ENCODE results near the gene CRIM1. TPM values are rescaled to one million over a fixed set of nuclear protein-coding genes. Genes with fewer than 3 reads are reported as not detected.

CRIM1 gene
- total RNA-seq, 1 experiment from 2014 or later, result 133 TPM

GRCh38 chr2:36487947-36488346 is 132.4 kb downstream of the CRIM1 start:
- H3F3A ChIP-seq (ENCODE audit: insufficient read depth, low read depth), result peaks cover 10% of the 10 kb centered on the region
- H3K9me2 ChIP-seq (ENCODE audit: insufficient read depth), result no peaks in the 10 kb centered on the region
- TF ChIP-seq EZH2 (IDR thresholded peaks at IDR 0.05; ENCODE audit: low read depth), result no peak
- TF ChIP-seq, protein P1, sequence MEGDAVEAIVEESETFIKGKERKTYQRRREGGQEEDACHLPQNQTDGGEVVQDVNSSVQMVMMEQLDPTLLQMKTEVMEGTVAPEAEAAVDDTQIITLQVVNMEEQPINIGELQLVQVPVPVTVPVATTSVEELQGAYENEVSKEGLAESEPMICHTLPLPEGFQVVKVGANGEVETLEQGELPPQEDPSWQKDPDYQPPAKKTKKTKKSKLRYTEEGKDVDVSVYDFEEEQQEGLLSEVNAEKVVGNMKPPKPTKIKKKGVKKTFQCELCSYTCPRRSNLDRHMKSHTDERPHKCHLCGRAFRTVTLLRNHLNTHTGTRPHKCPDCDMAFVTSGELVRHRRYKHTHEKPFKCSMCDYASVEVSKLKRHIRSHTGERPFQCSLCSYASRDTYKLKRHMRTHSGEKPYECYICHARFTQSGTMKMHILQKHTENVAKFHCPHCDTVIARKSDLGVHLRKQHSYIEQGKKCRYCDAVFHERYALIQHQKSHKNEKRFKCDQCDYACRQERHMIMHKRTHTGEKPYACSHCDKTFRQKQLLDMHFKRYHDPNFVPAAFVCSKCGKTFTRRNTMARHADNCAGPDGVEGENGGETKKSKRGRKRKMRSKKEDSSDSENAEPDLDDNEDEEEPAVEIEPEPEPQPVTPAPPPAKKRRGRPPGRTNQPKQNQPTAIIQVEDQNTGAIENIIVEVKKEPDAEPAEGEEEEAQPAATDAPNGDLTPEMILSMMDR (conservative IDR thresholded peaks at IDR 0.05), result no peak
- H3K9me3 ChIP-seq (ENCODE audit: insufficient read depth, low read depth), result no peaks in the 10 kb centered on the region; the same call in 1 of the 2 replicates
- intact Hi-C loops (cut with micrococcal nuclease; ENCODE audit: unreplicated experiment), result loop anchor here (2.0 kb wide), 1 partner anchor 73 kb away; no protein-coding TSS in a partner anchor
- no peak for DNase-seq
- POLR2A ChIA-PET (ENCODE audit: unreplicated experiment), result no interaction called here
- no peaks in the 10 kb centered on the region for H3K27me3 ChIP-seq (ENCODE audit: insufficient read depth, low read depth)
- CTCF ChIA-PET, result no interaction called here
- peaks cover 26% of the 10 kb centered on the region for H3K79me2 ChIP-seq (ENCODE audit: low read depth)
- no peak overlapping the region for H3K4me3 ChIP-seq
- H3K36me3 ChIP-seq (ENCODE audit: low read depth), result peaks cover 33% of the 10 kb centered on the region
- no peaks in the 10 kb centered on the region for H4K20me1 ChIP-seq (ENCODE audit: insufficient read depth)
- no peak overlapping the region for H2AFZ ChIP-seq
- no peak overlapping the region for H3K4me2 ChIP-seq
- H3K27ac ChIP-seq, result no peak overlapping the region
- BruUV-seq (replicated peaks), result no TSS peak
- peaks cover 58% of the 10 kb centered on the region for H3K4me1 ChIP-seq (replicated peaks; ENCODE audit: insufficient read depth)

GRCh38 chr2:36489281-36489680 is 133.7 kb downstream of the CRIM1 start:
- H3K4me2 ChIP-seq, result no peak overlapping the region
- ChIA-PET CTCF (no interaction called here), POLR2A (ENCODE audit: unreplicated experiment) (interaction anchor here (0.5 to 0.6 kb wide), 2 partner anchors 76 to 134 kb away, joined by 6 read pairs; no protein-coding TSS in a partner anchor)
- H3F3A ChIP-seq (ENCODE audit: insufficient read depth, low read depth), result peaks cover 10% of the 10 kb centered on the region
- TF ChIP-seq, protein P1 (conservative IDR thresholded peaks at IDR 0.05), result no peak
- TF ChIP-seq EZH2 (IDR thresholded peaks at IDR 0.05; ENCODE audit: low read depth), result no peak
- H3K9me3 ChIP-seq (ENCODE audit: insufficient read depth, low read depth), result no peaks in the 10 kb centered on the region; the same call in 1 of the 2 replicates
- no peaks in the 10 kb centered on the region for H4K20me1 ChIP-seq (ENCODE audit: insufficient read depth)
- H3K4me1 ChIP-seq (replicated peaks; ENCODE audit: insufficient read depth), result peaks cover 48% of the 10 kb centered on the region
- no peak overlapping the region for H3K27ac ChIP-seq
- no peaks in the 10 kb centered on the region for H3K9me2 ChIP-seq (ENCODE audit: insufficient read depth)
- BruUV-seq (replicated peaks), result no TSS peak
- H3K4me3 ChIP-seq, result no peak overlapping the region
- H3K36me3 ChIP-seq (ENCODE audit: low read depth), result peaks cover 22% of the 10 kb centered on the region; the same call in 1 of the 2 replicates
- intact Hi-C loops (cut with micrococcal nuclease; ENCODE audit: unreplicated experiment), result no loop called here
- peaks cover 26% of the 10 kb centered on the region for H3K79me2 ChIP-seq (ENCODE audit: low read depth)
- DNase-seq, result peak in 1 of 2 experiments; percentile 16
- H3K27me3 ChIP-seq (ENCODE audit: insufficient read depth, low read depth), result no peaks in the 10 kb centered on the region
- no peak overlapping the region for H2AFZ ChIP-seq

- Histone ChIP-seq H4K20me1 (ENCODE audit: insufficient read depth) (no peaks in the 10 kb centered on the region), H3K9me3 (ENCODE audit: insufficient read depth, low read depth) (no peaks in the 10 kb centered on the region; the same call in 1 of the 2 replicates), H3K4me2 (no peak overlapping the region), H2AFZ (no peak overlapping the region), H3K27me3 (ENCODE audit: insufficient read depth, low read depth) (no peaks in the 10 kb centered on the region), H3K4me3 (no peak overlapping the region), H3K36me3 (ENCODE audit: low read depth) (peaks cover 12% of the 10 kb centered on the region; the same call in 1 of the 2 replicates), H3K9me2 (ENCODE audit: insufficient read depth) (no peaks in the 10 kb centered on the region), H3K27ac (no peak overlapping the region), H3K79me2 (ENCODE audit: low read depth) (peaks cover 19% of the 10 kb centered on the region), H3K4me1 (replicated peaks; ENCODE audit: insufficient read depth) (peaks cover 33% of the 10 kb centered on the region), H3F3A (ENCODE audit: insufficient read depth, low read depth) (peaks cover 10% of the 10 kb centered on the region)
- TF ChIP-seq, protein P1 (conservative IDR thresholded peaks at IDR 0.05), result no peak
- no peak for TF ChIP-seq EZH2 (IDR thresholded peaks at IDR 0.05; ENCODE audit: low read depth)
- CTCF ChIA-PET, result no interaction called here
- POLR2A ChIA-PET (ENCODE audit: unreplicated experiment), result no interaction called here
- BruUV-seq (replicated peaks), result no TSS peak
- no peak for DNase-seq
- intact Hi-C loops (cut with micrococcal nuclease; ENCODE audit: unreplicated experiment), result no loop called here
Observed at GRCh38 chr2:36490749-36491148, 135.2 kb downstream of the CRIM1 start.

Data from PC-9 (cell line).